HK-2 (cell line): Measurements from ENCODE around the gene DDIAS.
"Not testable (repeated sequence)": the region's sequence is repeated elsewhere in the genome, so short reads cannot be mapped to it uniquely, and the experiment has no call there.

Experiments
- DNase-seq: peaks from one replicate; pipeline ENCODE4 v3.0.0-alpha.2; 2018; ENCODE audit not compliant: unreplicated experiment

Gene DDIAS

GRCh38 chr11:82969811-82970210, 68.3 kb downstream of the DDIAS start:
- DNase-seq = no peak

- DNase-seq = not testable (repeated sequence)
Observed at GRCh38 chr11:82970507-82971083, 69.1 kb downstream of the DDIAS start.

GRCh38 chr11:82971519-82971946, 70.0 kb downstream of the DDIAS start:
- not testable (repeated sequence) for DNase-seq

GRCh38 chr11:82972103-82972502, 70.6 kb downstream of the DDIAS start:
- DNase-seq = no peak

GRCh38 chr11:82974135-82974534, 72.6 kb downstream of the DDIAS start:
- DNase-seq = no peak

- DNase-seq = no peak
Observed at GRCh38 chr11:82974851-82975250, 73.3 kb downstream of the DDIAS start.

- DNase-seq = no peak
Observed at GRCh38 chr11:82975882-82976281, 74.3 kb downstream of the DDIAS start.

GRCh38 chr11:82976786-82977185, 75.2 kb downstream of the DDIAS start:
- DNase-seq = no peak

GRCh38 chr11:82978422-82979099, 77.0 kb downstream of the DDIAS start:
- no peak for DNase-seq

- no peak for DNase-seq
Observed at GRCh38 chr11:82979824-82980223, 78.3 kb downstream of the DDIAS start.

GRCh38 chr11:82980292-82980691, 78.8 kb downstream of the DDIAS start:
- no peak for DNase-seq

- DNase-seq = no peak
Observed at GRCh38 chr11:82980947-82981346, 79.4 kb downstream of the DDIAS start.

- no peak for DNase-seq
Observed at GRCh38 chr11:82981852-82982251, 80.3 kb downstream of the DDIAS start.
